Mesothelial cell of epicardium (in vitro differentiated cells): Measurements from ENCODE around the gene SOST. TPM values are rescaled to one million over a fixed set of nuclear protein-coding genes. Genes with fewer than 3 reads are reported as not detected.

Source experiments
- DNase-seq, 2 experiments: peaks; one replicate each; pipeline ENCODE4 v3.0.0; 2021; ENCODE audit warnings: low spot score in 2 of 2; ENCODE audit not compliant: unreplicated experiment in 2 of 2
- H3K27ac Mint-ChIP-seq: 2 replicates; pipeline ENCODE4 v1.8.0; 2021; ENCODE audit warnings: mixed read lengths
- H3K27me3 Mint-ChIP-seq: 2 replicates; pipeline ENCODE4 v1.8.0; 2021; ENCODE audit warnings: low read depth, mixed read lengths
- H3K36me3 Mint-ChIP-seq: 2 replicates; pipeline ENCODE4 v1.8.0; 2021; ENCODE audit warnings: mixed read lengths
- H3K4me1 Mint-ChIP-seq: 2 replicates; pipeline ENCODE4 v1.8.0; 2021; ENCODE audit warnings: mixed read lengths
- H3K4me3 Mint-ChIP-seq: 2 replicates; pipeline ENCODE4 v1.8.0; 2021; ENCODE audit warnings: mild to moderate bottlenecking, moderate library complexity, mixed read lengths
- H3K9me3 Mint-ChIP-seq: 2 replicates; pipeline ENCODE4 v1.8.0; 2021; ENCODE audit warnings: mixed read lengths
- CTCF ChIP-seq: fragments of 200-600 bp; sonication (generic); IDR thresholded peaks from one replicate; pipeline ENCODE4 v1.5.0; 2021; ENCODE audit warnings: antibody characterized with exemption; ENCODE audit not compliant: unreplicated experiment
- total RNA-seq: library from RNA; stranded (reverse); gene quantifications from 3 replicates; pipeline ENCODE4 v1.2.1, GENCODE V29; 2021

Gene SOST
- total RNA-seq, 1 donor from 2014 or later = 0.27 TPM

GRCh38 chr17:43753493-43754129, 5.0 kb downstream of the SOST start:
- Mint-ChIP-seq H3K9me3 (no peaks in the 10 kb centered on the region), H3K27me3 (peaks cover 55% of the 10 kb centered on the region), H3K4me1 (peaks cover 7% of the 10 kb centered on the region), H3K36me3 (no peaks in the 10 kb centered on the region), H3K27ac (no peak overlapping the region), H3K4me3 (no peak overlapping the region)
- TF ChIP-seq CTCF = no peak
- no peak for DNase-seq

- Mint-ChIP-seq H3K4me3 (no peak overlapping the region), H3K9me3 (no peaks in the 10 kb centered on the region), H3K27ac (no peak overlapping the region), H3K36me3 (no peaks in the 10 kb centered on the region), H3K27me3 (peaks cover 27% of the 10 kb centered on the region), H3K4me1 (peaks cover 22% of the 10 kb centered on the region)
- TF ChIP-seq CTCF = no peak
- DNase-seq = no peak
Measured at GRCh38 chr17:43750153-43750552, 8.4 kb downstream of the SOST start.

- H3K27me3 Mint-ChIP-seq = no peaks in the 10 kb centered on the region
- H3K36me3 Mint-ChIP-seq = no peaks in the 10 kb centered on the region
- no peaks in the 10 kb centered on the region for H3K9me3 Mint-ChIP-seq
- H3K4me1 Mint-ChIP-seq = peaks cover 38% of the 10 kb centered on the region
- H3K4me3 Mint-ChIP-seq = no peak overlapping the region
- DNase-seq = no peak
- TF ChIP-seq CTCF = no peak
- peak overlapping the region; percentile 67 for H3K27ac Mint-ChIP-seq
Measured at GRCh38 chr17:43745541-43745940, 13.1 kb downstream of the SOST start.

- no peaks in the 10 kb centered on the region for H3K9me3 Mint-ChIP-seq
- no peak overlapping the region for H3K27ac Mint-ChIP-seq
- H3K4me3 Mint-ChIP-seq = no peak overlapping the region
- no peaks in the 10 kb centered on the region for H3K27me3 Mint-ChIP-seq
- no peak for DNase-seq
- no peaks in the 10 kb centered on the region for H3K36me3 Mint-ChIP-seq
- peaks cover 45% of the 10 kb centered on the region for H3K4me1 Mint-ChIP-seq
- no peak for TF ChIP-seq CTCF
Measured at GRCh38 chr17:43741636-43742035, 17.0 kb downstream of the SOST start.

- Mint-ChIP-seq H3K4me1 (peaks cover 34% of the 10 kb centered on the region), H3K9me3 (no peaks in the 10 kb centered on the region), H3K4me3 (no peak overlapping the region), H3K36me3 (no peaks in the 10 kb centered on the region), H3K27ac (no peak overlapping the region), H3K27me3 (no peaks in the 10 kb centered on the region)
- no peak for DNase-seq
- no peak for TF ChIP-seq CTCF
Measured at GRCh38 chr17:43740541-43740940, 18.1 kb downstream of the SOST start.

- Mint-ChIP-seq H3K27ac (no peak overlapping the region), H3K36me3 (no peaks in the 10 kb centered on the region), H3K4me1 (peaks cover 17% of the 10 kb centered on the region), H3K27me3 (no peaks in the 10 kb centered on the region), H3K9me3 (no peaks in the 10 kb centered on the region), H3K4me3 (no peak overlapping the region)
- DNase-seq = no peak
- no peak for TF ChIP-seq CTCF
Measured at GRCh38 chr17:43737722-43738121, 20.9 kb downstream of the SOST start.
